Right renal cortex interstitium (tissue), 3 donors: ENCODE data around the gene PSORS1C2. TPM values are rescaled to one million over a fixed set of nuclear protein-coding genes. Genes with fewer than 3 reads are reported as not detected.
A peak's percentile ranks its signal among the peaks of the same experiment; 100 is the strongest.

ENCODE experiments used
- DNase-seq, 3 donors: peaks; one replicate each; pipeline ENCODE4 v3.0.0-alpha.2; 2013; ENCODE audit warnings: low read depth in 3 of 3, low spot score in 2 of 3
- polyA plus RNA-seq, 3 donors: library from polyadenylated mRNA; unstranded; fragments of 120-200 nt; gene quantifications; one replicate each; pipeline ENCODE4 v1.2.1, GENCODE V29; 2013; ENCODE audit not compliant: insufficient read length in 3 of 3

PSORS1C2 gene
- polyA plus RNA-seq, 3 donors = not detected

- DNase-seq = no peak
Measured at GRCh38 chr6:31143148-31143547, 4.3 kb upstream of the PSORS1C2 start.

GRCh38 chr6:31142361-31142761, 3.5 kb upstream of the PSORS1C2 start:
- no peak for DNase-seq

GRCh38 chr6:31140643-31141042, 1.8 kb upstream of the PSORS1C2 start:
- DNase-seq = no peak

- no peak for DNase-seq
Measured at GRCh38 chr6:31139599-31139998, 733 bp upstream of the PSORS1C2 start.

GRCh38 chr6:31135710-31136109, 3.2 kb downstream of the PSORS1C2 start:
- no peak for DNase-seq

- DNase-seq = no peak
Measured at GRCh38 chr6:31132806-31133205, 6.1 kb downstream of the PSORS1C2 start.

- no peak for DNase-seq
Measured at GRCh38 chr6:31131595-31131994, 7.3 kb downstream of the PSORS1C2 start.

GRCh38 chr6:31130751-31131150, 8.1 kb downstream of the PSORS1C2 start:
- DNase-seq = no peak

GRCh38 chr6:31129130-31129529, 9.7 kb downstream of the PSORS1C2 start:
- DNase-seq = no peak

GRCh38 chr6:31128093-31128676, 10.7 kb downstream of the PSORS1C2 start:
- peak in 2 of 3 donors; percentile 37 to 52 for DNase-seq

- DNase-seq = no peak
Measured at GRCh38 chr6:31126396-31127175, 12.3 kb downstream of the PSORS1C2 start.

GRCh38 chr6:31125586-31126363, 13.1 kb downstream of the PSORS1C2 start:
- DNase-seq = no peak

GRCh38 chr6:31125162-31125561, 13.7 kb downstream of the PSORS1C2 start:
- no peak for DNase-seq

GRCh38 chr6:31122791-31123706, 15.8 kb downstream of the PSORS1C2 start:
- DNase-seq = peak in 2 of 3 donors; percentile 34 to 77

GRCh38 chr6:31121131-31121790, 17.6 kb downstream of the PSORS1C2 start:
- DNase-seq = no peak

- DNase-seq = no peak
Measured at GRCh38 chr6:31120151-31120915, 18.5 kb downstream of the PSORS1C2 start, which contains the start of gene CDSN. Gene CDSN, minus strand, starts transcription at chr6:31120446. Its CDS starts 27 bp downstream, at chr6:31120419.

GRCh38 chr6:31118178-31118577, 20.7 kb downstream of the PSORS1C2 start:
- DNase-seq = no peak

- DNase-seq = no peak
Measured at GRCh38 chr6:31116661-31117385, 22.0 kb downstream of the PSORS1C2 start.
